Astrocyte (in vitro differentiated cells and primary cell): ENCODE data around the gene CDH13.

ENCODE experiments used
- EZH2 ChIP-seq: IDR thresholded peaks from 2 replicates; pipeline ENCODE4 v1.6.1; 2012; ENCODE audit warnings: mild to moderate bottlenecking, low read length, inconsistent platforms; ENCODE audit not compliant: insufficient read depth
- TF ChIP-seq, protein P1 (sequence below): IDR thresholded peaks from 2 replicates; pipeline ENCODE4 v1.5.1; 2011; ENCODE audit warnings: low read depth, mild to moderate bottlenecking, inconsistent platforms, low read length, moderate library complexity; ENCODE audit not compliant: insufficient read depth

DNA sequence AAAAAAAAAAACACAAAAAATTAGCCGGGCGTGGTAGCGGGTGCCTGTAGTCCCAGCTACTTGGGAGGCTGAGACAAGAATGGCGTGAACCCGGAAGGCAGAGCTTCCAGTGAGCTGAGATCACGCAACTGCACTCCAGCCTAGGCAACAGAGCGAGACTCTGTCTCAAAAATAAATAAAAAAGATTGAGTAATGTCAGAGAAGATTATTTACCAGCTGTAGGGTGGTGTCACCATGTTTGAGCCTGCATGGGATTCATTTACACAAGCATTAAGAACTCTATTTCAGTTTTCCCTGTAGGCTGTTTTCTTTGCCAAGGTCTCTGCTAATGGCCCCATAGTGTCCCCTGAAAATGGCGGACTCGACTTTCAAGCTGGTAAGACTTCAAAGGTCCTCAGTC lies 575.0 kb downstream of the CDH13 start:
- TF ChIP-seq, protein P1, sequence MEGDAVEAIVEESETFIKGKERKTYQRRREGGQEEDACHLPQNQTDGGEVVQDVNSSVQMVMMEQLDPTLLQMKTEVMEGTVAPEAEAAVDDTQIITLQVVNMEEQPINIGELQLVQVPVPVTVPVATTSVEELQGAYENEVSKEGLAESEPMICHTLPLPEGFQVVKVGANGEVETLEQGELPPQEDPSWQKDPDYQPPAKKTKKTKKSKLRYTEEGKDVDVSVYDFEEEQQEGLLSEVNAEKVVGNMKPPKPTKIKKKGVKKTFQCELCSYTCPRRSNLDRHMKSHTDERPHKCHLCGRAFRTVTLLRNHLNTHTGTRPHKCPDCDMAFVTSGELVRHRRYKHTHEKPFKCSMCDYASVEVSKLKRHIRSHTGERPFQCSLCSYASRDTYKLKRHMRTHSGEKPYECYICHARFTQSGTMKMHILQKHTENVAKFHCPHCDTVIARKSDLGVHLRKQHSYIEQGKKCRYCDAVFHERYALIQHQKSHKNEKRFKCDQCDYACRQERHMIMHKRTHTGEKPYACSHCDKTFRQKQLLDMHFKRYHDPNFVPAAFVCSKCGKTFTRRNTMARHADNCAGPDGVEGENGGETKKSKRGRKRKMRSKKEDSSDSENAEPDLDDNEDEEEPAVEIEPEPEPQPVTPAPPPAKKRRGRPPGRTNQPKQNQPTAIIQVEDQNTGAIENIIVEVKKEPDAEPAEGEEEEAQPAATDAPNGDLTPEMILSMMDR, result no peak
- no peak for TF ChIP-seq EZH2
